MCF 10A (cell line): Measurements from ENCODE around the gene CC2D2A. TPM values are rescaled to one million over a fixed set of nuclear protein-coding genes. Genes with fewer than 3 reads are reported as not detected.

Experiments used
- BruUV-seq: library from RNA; stranded (reverse); fragments of 400-500 nt; replicated peaks from 2 replicates; lab custom pipeline; 2021; lab: Mats Ljungman, UMichigan
- CTCF ChIA-PET: fragments of 300-600 bp; sonication (Branson Sonifier 250); formaldehyde crosslinking; extraction: SDS; loops from one replicate; lab custom pipeline; 2021; ENCODE audit warnings: antibody characterized with exemption, inconsistent platforms; lab: Yijun Ruan, JAX
- POLR2A ChIA-PET: fragments of 300-600, 350-650 bp; sonication (Branson Sonifier 250); formaldehyde crosslinking; extraction: SDS; loops from one replicate; lab custom pipeline; 2020; ENCODE audit warnings: antibody characterized with exemption, inconsistent platforms; lab: Yijun Ruan, JAX
- DNase-seq: peaks from one replicate; pipeline ENCODE4 v3.0.0-alpha.2; 2018; ENCODE audit not compliant: unreplicated experiment
- H3K27ac Mint-ChIP-seq: one replicate; pipeline ENCODE4 v1.8.0; 2022; ENCODE audit warnings: mild to moderate bottlenecking, low read depth, mixed read lengths; ENCODE audit not compliant: unreplicated experiment
- H3K27me3 Mint-ChIP-seq: one replicate; pipeline ENCODE4 v1.8.0; 2022; ENCODE audit warnings: mixed read lengths; ENCODE audit not compliant: insufficient read depth, unreplicated experiment
- H3K36me3 Mint-ChIP-seq: one replicate; pipeline ENCODE4 v1.8.0; 2022; ENCODE audit warnings: mild to moderate bottlenecking, moderate library complexity, mixed read lengths; ENCODE audit not compliant: insufficient read depth, unreplicated experiment
- H3K4me1 Mint-ChIP-seq: one replicate; pipeline ENCODE4 v1.8.0; 2022; ENCODE audit warnings: mixed read lengths; ENCODE audit not compliant: insufficient read depth, unreplicated experiment
- H3K4me3 Mint-ChIP-seq: one replicate; pipeline ENCODE4 v1.8.0; 2022; ENCODE audit warnings: mild to moderate bottlenecking, moderate library complexity, mixed read lengths; ENCODE audit not compliant: unreplicated experiment
- H3K9me3 Mint-ChIP-seq: one replicate; pipeline ENCODE4 v1.8.0; 2022; ENCODE audit warnings: mixed read lengths; ENCODE audit not compliant: unreplicated experiment
- CTCF ChIP-seq: fragments of 200-600 bp; IDR thresholded peaks from one replicate; pipeline ENCODE4 v1.8.0; 2022; ENCODE audit warnings: antibody characterized with exemption, mild to moderate bottlenecking; ENCODE audit not compliant: unreplicated experiment
- intact Hi-C: fragments of 100-400 bp; cut with micrococcal nuclease; formaldehyde crosslinking; loops from 2 replicates; pipeline ENCODE4 v1.14.1; 2022
- total RNA-seq: library from RNA; stranded (reverse); gene quantifications from 2 replicates; pipeline ENCODE4 v1.2.3, GENCODE V29; 2022

CC2D2A gene
- total RNA-seq, 1 experiment from 2014 or later = 8.6 TPM

- ChIA-PET CTCF (interaction anchor here (0.5 to 1.1 kb wide), 2 partner anchors 8 to 55 kb away, joined by 3 read pairs; no protein-coding TSS in a partner anchor), POLR2A (interaction anchor here (0.7 to 1.9 kb wide), 3 partner anchors 12 to 106 kb away, joined by 3 to 9 read pairs (median 4); no protein-coding TSS in a partner anchor)
- H3K36me3 Mint-ChIP-seq = no peaks in the 10 kb centered on the region
- BruUV-seq = no TSS peak
- peak; percentile 17 for DNase-seq
- H3K27me3 Mint-ChIP-seq = no peaks in the 10 kb centered on the region
- H3K27ac Mint-ChIP-seq = no peak overlapping the region
- intact Hi-C loops = no loop called here
- no peak for TF ChIP-seq CTCF
- no peak overlapping the region for H3K4me3 Mint-ChIP-seq
- H3K9me3 Mint-ChIP-seq = no peaks in the 10 kb centered on the region
- H3K4me1 Mint-ChIP-seq = peaks cover 21% of the 10 kb centered on the region
Measured at GRCh38 chr4:15586066-15586465, 116.4 kb downstream of the CC2D2A start.

GRCh38 chr4:15587649-15588048 is 118.0 kb downstream of the CC2D2A start:
- no peak overlapping the region for H3K4me3 Mint-ChIP-seq
- POLR2A ChIA-PET = interaction anchor here (1.0 to 1.9 kb wide), 2 partner anchors 16 to 108 kb away, joined by 4 to 9 read pairs; no protein-coding TSS in a partner anchor
- DNase-seq = peak; percentile 53

DNA sequence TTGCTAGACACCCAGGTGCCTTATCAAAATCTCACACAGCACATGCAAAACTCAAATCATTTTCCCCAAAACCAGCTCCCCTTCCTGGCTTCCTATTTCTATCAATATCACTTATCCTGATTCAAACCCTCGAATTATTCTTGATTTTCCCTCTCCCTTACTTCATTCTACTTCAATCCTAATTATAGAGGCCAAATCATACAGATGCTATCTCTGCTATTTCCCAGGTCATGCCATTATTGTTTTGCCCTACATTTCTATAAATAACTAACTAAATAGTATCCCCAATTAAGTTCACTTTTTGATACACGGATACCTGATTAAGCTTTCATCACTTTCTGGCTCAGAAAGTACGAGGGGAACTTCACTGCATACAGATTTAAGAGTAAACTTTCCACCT is 123.1 kb downstream of the CC2D2A start:
- no peak overlapping the region for H3K27ac Mint-ChIP-seq
- intact Hi-C loops = no loop called here
- no TSS peak for BruUV-seq
- H3K9me3 Mint-ChIP-seq = no peaks in the 10 kb centered on the region
- peaks cover 6% of the 10 kb centered on the region for H3K4me1 Mint-ChIP-seq
- H3K4me3 Mint-ChIP-seq = no peak overlapping the region
- H3K36me3 Mint-ChIP-seq = peaks cover 10% of the 10 kb centered on the region
- DNase-seq = no peak
- ChIA-PET CTCF (no interaction called here), POLR2A (no interaction called here)
- no peaks in the 10 kb centered on the region for H3K27me3 Mint-ChIP-seq
- no peak for TF ChIP-seq CTCF

More at GRCh38 chr4:15587649-15588048, 118.0 kb downstream of the CC2D2A start:
- Mint-ChIP-seq H3K36me3 (no peaks in the 10 kb centered on the region), H3K9me3 (no peaks in the 10 kb centered on the region), H3K27me3 (no peaks in the 10 kb centered on the region), H3K27ac (peak overlapping the region; percentile 43), H3K4me1 (peaks cover 21% of the 10 kb centered on the region)
- intact Hi-C loops = no loop called here
- BruUV-seq = no TSS peak
- CTCF ChIA-PET = interaction anchor here (0.5 kb wide), 1 partner anchor 11 kb away, joined by 3 read pairs; no protein-coding TSS in a partner anchor
- TF ChIP-seq CTCF = no peak

- no peak overlapping the region for H3K27ac Mint-ChIP-seq
Measured at GRCh38 chr4:15598644-15599043, 129.0 kb downstream of the CC2D2A start.

More at GRCh38 chr4:15598644-15599043, 129.0 kb downstream of the CC2D2A start:
- intact Hi-C loops = no loop called here
- ChIA-PET CTCF (interaction anchor here (1.4 kb wide), 1 partner anchor 51 kb away, joined by 3 read pairs; no protein-coding TSS in a partner anchor), POLR2A (interaction anchor here (0.5 to 1.4 kb wide), 5 partner anchors 11 to 119 kb away, joined by 3 to 4 read pairs (median 3); no protein-coding TSS in a partner anchor)
- Mint-ChIP-seq H3K9me3 (no peaks in the 10 kb centered on the region), H3K36me3 (peaks cover 65% of the 10 kb centered on the region), H3K27me3 (no peaks in the 10 kb centered on the region), H3K4me3 (no peak overlapping the region), H3K4me1 (no peaks in the 10 kb centered on the region)
- BruUV-seq = no TSS peak
- DNase-seq = peak; percentile 17
- TF ChIP-seq CTCF = no peak
